KMS-11 (cell line): Measurements from ENCODE around the gene SMIM26.

Experiments used
- H2AFZ ChIP-seq: fragments of 200-600 bp; sonication (generic); 2 replicates; pipeline ENCODE4 v1.6.1; 2016; ENCODE audit warnings: antibody characterized with exemption, mixed run types, low read depth
- H3K27ac ChIP-seq: fragments of 200-600 bp; sonication (generic); 2 replicates; pipeline ENCODE4 v1.6.1; 2016; ENCODE audit warnings: mild to moderate bottlenecking, mixed run types
- H3K27me3 ChIP-seq: fragments of 200-600 bp; sonication (generic); 2 replicates; pipeline ENCODE4 v1.6.1; 2017; ENCODE audit warnings: mild to moderate bottlenecking, low read depth, mixed run types, moderate library complexity; ENCODE audit not compliant: insufficient read depth
- H3K36me3 ChIP-seq: fragments of 200-600 bp; sonication (generic); 2 replicates; pipeline ENCODE4 v1.6.1; 2017; ENCODE audit warnings: mild to moderate bottlenecking, mixed run types; ENCODE audit not compliant: insufficient read depth
- H3K4me1 ChIP-seq: fragments of 200-600 bp; sonication (generic); 2 replicates; pipeline ENCODE4 v1.6.1; 2016; ENCODE audit warnings: mild to moderate bottlenecking, low read depth, mixed run types; ENCODE audit not compliant: poor library complexity, severe bottlenecking
- H3K4me2 ChIP-seq: fragments of 200-600 bp; sonication (generic); 2 replicates; pipeline ENCODE4 v1.7.0; 2016; ENCODE audit warnings: mild to moderate bottlenecking, mixed run types
- H3K4me3 ChIP-seq: fragments of 200-600 bp; sonication (generic); IDR thresholded peaks from 2 replicates; pipeline ENCODE4 v1.6.1; 2017; ENCODE audit warnings: low read depth, low read length, mixed read lengths; ENCODE audit not compliant: insufficient read depth
- H3K79me2 ChIP-seq: fragments of 200-600 bp; sonication (generic); 2 replicates; pipeline ENCODE4 v1.6.1; 2016; ENCODE audit warnings: low read depth, mixed run types; ENCODE audit not compliant: insufficient read depth
- H3K9ac ChIP-seq: fragments of 200-600 bp; sonication (generic); 2 replicates; pipeline ENCODE4 v1.6.1; 2016; ENCODE audit warnings: mild to moderate bottlenecking, mixed run types
- H4K20me1 ChIP-seq: fragments of 200-600 bp; sonication (generic); 2 replicates; pipeline ENCODE4 v1.6.1; 2016; ENCODE audit warnings: mild to moderate bottlenecking, mixed run types; ENCODE audit not compliant: insufficient read depth
- CTCF ChIP-seq: fragments of 200-600 bp; sonication (generic); conservative IDR thresholded peaks from 2 replicates; pipeline ENCODE4 v1.6.1; 2017; ENCODE audit warnings: low read depth, mild to moderate bottlenecking, antibody characterized with exemption, low read length, moderate library complexity, mixed read lengths

The SMIM26 gene

GRCh38 chr20:18533491-18533890 is 33.7 kb upstream of the SMIM26 start:
- Histone ChIP-seq H3K4me3 (no peak overlapping the region), H3K4me2 (no peak overlapping the region)

GRCh38 chr20:18533978-18534644 is 33.1 kb upstream of the SMIM26 start:
- Histone ChIP-seq H4K20me1 (no peaks in the 10 kb centered on the region), H3K4me3 (no peak overlapping the region), H2AFZ (no peak overlapping the region), H3K9ac (no peak overlapping the region), H3K4me2 (no peak overlapping the region), H3K36me3 (no peaks in the 10 kb centered on the region), H3K4me1 (no peaks in the 10 kb centered on the region), H3K27me3 (no peaks in the 10 kb centered on the region), H3K27ac (no peak overlapping the region), H3K79me2 (no peaks in the 10 kb centered on the region)
- TF ChIP-seq CTCF = no peak

More at GRCh38 chr20:18533491-18533890, 33.7 kb upstream of the SMIM26 start:
- Histone ChIP-seq H2AFZ (no peak overlapping the region), H4K20me1 (no peaks in the 10 kb centered on the region), H3K27ac (no peak overlapping the region), H3K79me2 (no peaks in the 10 kb centered on the region), H3K36me3 (no peaks in the 10 kb centered on the region), H3K4me1 (no peaks in the 10 kb centered on the region), H3K9ac (no peak overlapping the region), H3K27me3 (no peaks in the 10 kb centered on the region)
- no peak for TF ChIP-seq CTCF

- H4K20me1 ChIP-seq = no peaks in the 10 kb centered on the region
- H3K4me3 ChIP-seq = no peak overlapping the region
- H3K27me3 ChIP-seq = no peaks in the 10 kb centered on the region
- TF ChIP-seq CTCF = no peak
- H3K79me2 ChIP-seq = no peaks in the 10 kb centered on the region
- H3K27ac ChIP-seq = no peak overlapping the region
- H3K9ac ChIP-seq = no peak overlapping the region
- no peak overlapping the region for H3K4me2 ChIP-seq
- no peaks in the 10 kb centered on the region for H3K4me1 ChIP-seq
- H2AFZ ChIP-seq = no peak overlapping the region
- no peaks in the 10 kb centered on the region for H3K36me3 ChIP-seq
Measured at GRCh38 chr20:18537651-18538050, 29.6 kb upstream of the SMIM26 start.

- H3K27ac ChIP-seq = no peak overlapping the region
- no peak overlapping the region for H2AFZ ChIP-seq
- H3K79me2 ChIP-seq = no peaks in the 10 kb centered on the region
- H4K20me1 ChIP-seq = no peaks in the 10 kb centered on the region
- H3K9ac ChIP-seq = no peak overlapping the region
- TF ChIP-seq CTCF = no peak
- no peaks in the 10 kb centered on the region for H3K27me3 ChIP-seq
- H3K36me3 ChIP-seq = no peaks in the 10 kb centered on the region
- H3K4me3 ChIP-seq = no peak overlapping the region
- H3K4me1 ChIP-seq = no peaks in the 10 kb centered on the region
- H3K4me2 ChIP-seq = no peak overlapping the region
Measured at GRCh38 chr20:18541741-18542140, 25.5 kb upstream of the SMIM26 start.
